ENCODE measurements around the gene ATP8B2. TPM values are rescaled to one million over a fixed set of nuclear protein-coding genes. Genes with fewer than 3 reads are reported as not detected.

The ATP8B2 gene
- total and polyA plus RNA-seq, 10 of the 15 experiments (the other 5 are each of a cell fraction or from before 2014, with no cell fraction given) = 0.44 to 61.8 (median 15.0) TPM

DNA sequence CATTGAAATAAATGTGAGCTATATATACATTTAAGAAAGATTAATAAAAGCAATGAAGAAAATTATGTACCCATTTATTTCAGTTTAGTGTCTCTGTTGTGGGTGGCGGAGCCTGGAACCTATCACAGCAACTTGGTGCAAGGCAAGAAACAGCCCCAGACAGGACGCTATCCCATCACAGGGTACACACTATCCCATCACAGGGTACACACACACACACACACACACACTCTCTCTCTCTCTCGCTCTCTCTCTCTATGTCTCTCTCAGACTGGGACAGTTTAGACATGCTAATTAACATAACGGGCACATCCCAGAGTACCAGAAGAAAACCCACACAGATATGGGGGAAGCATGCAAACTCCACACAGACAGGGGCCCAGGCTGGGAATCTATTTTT lies 73.4 kb downstream of the ATP8B2 start:
- BruUV-seq (replicated peaks) = no TSS peak
- Histone ChIP-seq H4K20me1 (ENCODE audit: control insufficient read depth, insufficient read depth) (no peaks in the 10 kb centered on the region), H3K36me3 (ENCODE audit: control insufficient read depth in 2 of 2, insufficient read depth in 2 of 2, low read length in 1 of 2) (no peaks in the 10 kb centered on the region), H3K9me3 (replicated peaks; ENCODE audit: control insufficient read depth, insufficient read depth, low read length) (no peaks in the 10 kb centered on the region; the same call in 2 of the 3 replicates), H3K4me2 (ENCODE audit: control insufficient read depth, insufficient read depth) (no peak overlapping the region), H3K27me3 (replicated peaks in 1 of 2; ENCODE audit: control insufficient read depth in 2 of 2, insufficient read depth in 2 of 2, low read length in 1 of 2) (no peaks in the 10 kb centered on the region), H2AFZ (ENCODE audit: control insufficient read depth, low read depth, low read length) (no peak overlapping the region), H3K27ac (ENCODE audit: control insufficient read depth, insufficient read depth) (no peak overlapping the region), H3K9ac (ENCODE audit: control insufficient read depth, insufficient read depth, low read length) (no peak overlapping the region), H3K4me1 (ENCODE audit: control insufficient read depth, insufficient read depth, low read length) (peaks cover 10% of the 10 kb centered on the region), H3K4me3 (no peak overlapping the region), H3K79me2 (ENCODE audit: control insufficient read depth, insufficient read depth, low read length) (no peaks in the 10 kb centered on the region)
- no peak for TF ChIP-seq BRCA1 (IDR thresholded peaks at IDR 0.05; ENCODE audit: low read depth, low read length)
- TF ChIP-seq TARDBP (IDR thresholded peaks at IDR 0.05; ENCODE audit: borderline replicate concordance) = no peak
- no peak for TF ChIP-seq NR2F1 (conservative IDR thresholded peaks at IDR 0.05)
- TF ChIP-seq BCL11A (IDR thresholded peaks at IDR 0.05; ENCODE audit: low read depth, low read length) = no peak
- no peak for TF ChIP-seq ZSCAN29 (IDR thresholded peaks at IDR 0.05)
- no peak for TF ChIP-seq ZBED1 (IDR thresholded peaks at IDR 0.05; ENCODE audit: borderline replicate concordance)
- TF ChIP-seq ZNF274 (IDR thresholded peaks at IDR 0.05; ENCODE audit: insufficient read depth, insufficient read length) = no peak
- no peak for TF ChIP-seq NR2C2 (IDR thresholded peaks at IDR 0.05; ENCODE audit: borderline replicate concordance, control insufficient read depth, insufficient read length, low read depth)
- TF ChIP-seq ASH2L (IDR thresholded peaks at IDR 0.05; ENCODE audit: borderline replicate concordance, low read depth) = no peak
- no peak for TF ChIP-seq MXI1 (IDR thresholded peaks at IDR 0.05; ENCODE audit: low read depth, low read length)
- no peak for TF ChIP-seq PAX5 (IDR thresholded peaks at IDR 0.05; ENCODE audit: borderline replicate concordance, low read depth, low read length)
- TF ChIP-seq ZNF207 (IDR thresholded peaks at IDR 0.05; ENCODE audit: borderline replicate concordance) = no peak
- no peak for TF ChIP-seq WRNIP1 (IDR thresholded peaks at IDR 0.05; ENCODE audit: borderline replicate concordance, low read depth, low read length)
- no peak for TF ChIP-seq NFXL1 (IDR thresholded peaks at IDR 0.05; ENCODE audit: borderline replicate concordance)
- no peak for TF ChIP-seq BCLAF1 (IDR thresholded peaks at IDR 0.05)
- TF ChIP-seq DPF2 (IDR thresholded peaks at IDR 0.05) = no peak
- no peak for TF ChIP-seq NR2C1 (IDR thresholded peaks at IDR 0.05)
- no peak for TF ChIP-seq NRF1 (conservative IDR thresholded peaks at IDR 0.05; ENCODE audit: low read depth, low read length)
- ChIA-PET POLR2A (interaction anchor here (0.5 to 2.3 kb wide), 3 partner anchors 12 to 207 kb away, joined by 3 to 8 read pairs (median 3); no protein-coding TSS in a partner anchor), CTCF (interaction anchor here (0.7 to 1.5 kb wide), 5 partner anchors 43 to 155 kb away, joined by 3 to 6 read pairs (median 3); no protein-coding TSS in a partner anchor), RAD21 (ENCODE audit: unreplicated experiment) (interaction anchor here (0.8 to 1.6 kb wide), 5 partner anchors 9 to 74 kb away, joined by 3 to 11 read pairs (median 3); no protein-coding TSS in a partner anchor), SMC1A (ENCODE audit: uncharacterized antibody, unreplicated experiment) (interaction anchor here (0.8 to 1.6 kb wide), 5 partner anchors 11 to 82 kb away, joined by 3 to 5 read pairs (median 4); no protein-coding TSS in a partner anchor)
- DNase-seq (ENCODE audit: low read depth, low spot score) (no peak), ATAC-seq (no peak), FAIRE-seq (no peak)
- in situ Hi-C loops (cut with MboI) = no loop called here
- WGBS (ENCODE audit: insufficient coverage, insufficient replicate concordance, low lambda C conversion rate, missing lambda C conversion rate) = 84% methylated on average over 3 of the region's 4 CpGs
- intact Hi-C loops (cut with micrococcal nuclease; ENCODE audit: unreplicated experiment) = no loop called here
